Breast epithelium (tissue), 3 donors: Measurements from ENCODE around the gene MACROD1.

Experiments used
- POLR2AphosphoS5 ChIP-seq, 3 donors: sonication (generic); formaldehyde crosslinking; IDR thresholded peaks; one replicate each; pipeline ENCODE4 v1.6.1; 2017; ENCODE audit warnings: antibody characterized with exemption in 3 of 3
- TF ChIP-seq, protein P1 (sequence below), 3 donors: fragments of 450-650 bp; IDR thresholded peaks; one replicate each; pipeline ENCODE4 v1.5.1; 2016 to 2017; ENCODE audit warnings: antibody characterized with exemption in 3 of 3, mild to moderate bottlenecking in 3 of 3, moderate library complexity in 3 of 3

GRCh38 chr11:64094463-64095260, 71.3 kb downstream of the MACROD1 start:
- no peak for TF ChIP-seq POLR2AphosphoS5 (IDR thresholded peaks at IDR 0.05)
- TF ChIP-seq, protein P1, sequence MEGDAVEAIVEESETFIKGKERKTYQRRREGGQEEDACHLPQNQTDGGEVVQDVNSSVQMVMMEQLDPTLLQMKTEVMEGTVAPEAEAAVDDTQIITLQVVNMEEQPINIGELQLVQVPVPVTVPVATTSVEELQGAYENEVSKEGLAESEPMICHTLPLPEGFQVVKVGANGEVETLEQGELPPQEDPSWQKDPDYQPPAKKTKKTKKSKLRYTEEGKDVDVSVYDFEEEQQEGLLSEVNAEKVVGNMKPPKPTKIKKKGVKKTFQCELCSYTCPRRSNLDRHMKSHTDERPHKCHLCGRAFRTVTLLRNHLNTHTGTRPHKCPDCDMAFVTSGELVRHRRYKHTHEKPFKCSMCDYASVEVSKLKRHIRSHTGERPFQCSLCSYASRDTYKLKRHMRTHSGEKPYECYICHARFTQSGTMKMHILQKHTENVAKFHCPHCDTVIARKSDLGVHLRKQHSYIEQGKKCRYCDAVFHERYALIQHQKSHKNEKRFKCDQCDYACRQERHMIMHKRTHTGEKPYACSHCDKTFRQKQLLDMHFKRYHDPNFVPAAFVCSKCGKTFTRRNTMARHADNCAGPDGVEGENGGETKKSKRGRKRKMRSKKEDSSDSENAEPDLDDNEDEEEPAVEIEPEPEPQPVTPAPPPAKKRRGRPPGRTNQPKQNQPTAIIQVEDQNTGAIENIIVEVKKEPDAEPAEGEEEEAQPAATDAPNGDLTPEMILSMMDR (IDR thresholded peaks at IDR 0.05), result no peak
